ENCODE measurements around the gene TPD52L1. TPM values are rescaled to one million over a fixed set of nuclear protein-coding genes. Genes with fewer than 3 reads are reported as not detected.

Gene TPD52L1
- total and polyA plus RNA-seq, 7 donors: 8.1 to 98.9 (median 61.0) TPM

- DNase-seq: no peak
- Histone ChIP-seq H3K27ac (no peak overlapping the region), H3K4me3 (no peak overlapping the region), H3K36me3 (no peaks in the 10 kb centered on the region), H3K4me1 (peaks cover 0 to 29% (median 20%) of the 10 kb centered on the region in 4 donors), H3K9me3 (peaks cover 0 to 6% (median 0%) of the 10 kb centered on the region in 4 donors), H3K27me3 (no peaks in the 10 kb centered on the region)
- 76 to 85% methylated on average over 5 of the region's 5 CpGs for WGBS, 2 donors
- TF ChIP-seq POLR2A (IDR thresholded peaks at IDR 0.05): no peak
- no peak for TF ChIP-seq EP300 (IDR thresholded peaks at IDR 0.05)
- TF ChIP-seq POLR2AphosphoS5 (IDR thresholded peaks at IDR 0.05): no peak
- TF ChIP-seq CTCF (IDR thresholded peaks at IDR 0.05): no peak
- intact Hi-C loops (cut with DNase I): no loop called here
Measured at GRCh38 chr6:125236536-125237327, 83.2 kb downstream of the TPD52L1 start.

GRCh38 chr6:125237764-125238163 is 84.2 kb downstream of the TPD52L1 start:
- TF ChIP-seq CTCF (IDR thresholded peaks at IDR 0.05): no peak
- TF ChIP-seq POLR2A (IDR thresholded peaks at IDR 0.05): no peak
- no peak for TF ChIP-seq EP300 (IDR thresholded peaks at IDR 0.05)
- TF ChIP-seq POLR2AphosphoS5 (IDR thresholded peaks at IDR 0.05): no peak
- H3K9me3 ChIP-seq: peaks cover 0 to 6% (median 0%) of the 10 kb centered on the region in 4 donors
- peaks cover 0 to 18% (median 11%) of the 10 kb centered on the region in 4 donors for H3K4me1 ChIP-seq
- DNase-seq: no peak
- no peaks in the 10 kb centered on the region for H3K27me3 ChIP-seq
- no peaks in the 10 kb centered on the region for H3K36me3 ChIP-seq
- WGBS, 2 donors: 85 to 91% methylated on average over 4 of the region's 4 CpGs
- intact Hi-C loops (cut with DNase I): no loop called here
- H3K4me3 ChIP-seq: no peak overlapping the region
- H3K27ac ChIP-seq: no peak overlapping the region

GRCh38 chr6:125245109-125245508 is 91.5 kb downstream of the TPD52L1 start:
- H3K27ac ChIP-seq: no peak overlapping the region
- 77 to 88% methylated on average over 4 of the region's 4 CpGs for WGBS, 2 donors
- intact Hi-C loops (cut with DNase I): no loop called here

GRCh38 chr6:125245523-125246264 is 92.1 kb downstream of the TPD52L1 start:
- Histone ChIP-seq H3K36me3 (no peaks in the 10 kb centered on the region), H3K9me3 (peaks cover 0 to 3% (median 0%) of the 10 kb centered on the region in 4 donors), H3K4me1 (no peaks in the 10 kb centered on the region), H3K27ac (no peak overlapping the region), H3K27me3 (no peaks in the 10 kb centered on the region), H3K4me3 (no peak overlapping the region)
- intact Hi-C loops (cut with DNase I): no loop called here
- TF ChIP-seq POLR2AphosphoS5 (IDR thresholded peaks at IDR 0.05): no peak
- no peak for TF ChIP-seq EP300 (IDR thresholded peaks at IDR 0.05)
- TF ChIP-seq CTCF (IDR thresholded peaks at IDR 0.05): no peak
- no peak for TF ChIP-seq POLR2A (IDR thresholded peaks at IDR 0.05)
- WGBS, 2 donors: 40 to 80% methylated on average over 7 of the region's 7 CpGs
- no peak for DNase-seq

More at GRCh38 chr6:125245109-125245508, 91.5 kb downstream of the TPD52L1 start:
- TF ChIP-seq CTCF (IDR thresholded peaks at IDR 0.05): no peak
- no peak for TF ChIP-seq POLR2AphosphoS5 (IDR thresholded peaks at IDR 0.05)
- TF ChIP-seq EP300 (IDR thresholded peaks at IDR 0.05): no peak
- TF ChIP-seq POLR2A (IDR thresholded peaks at IDR 0.05): no peak
- no peak for DNase-seq
- Histone ChIP-seq H3K4me1 (no peaks in the 10 kb centered on the region), H3K36me3 (no peaks in the 10 kb centered on the region), H3K27me3 (no peaks in the 10 kb centered on the region), H3K4me3 (no peak overlapping the region), H3K9me3 (peaks cover 0 to 6% (median 0%) of the 10 kb centered on the region in 4 donors)
